SK-N-SH (cell line): Measurements from ENCODE around the gene EMP3. TPM values are rescaled to one million over a fixed set of nuclear protein-coding genes. Genes with fewer than 3 reads are reported as not detected.
"Not testable (repeated sequence)": the region's sequence is repeated elsewhere in the genome, so short reads cannot be mapped to it uniquely, and the experiment has no call there.

Source experiments
- CTCF ChIA-PET: fragments of 300-600, 350-600 bp; formaldehyde crosslinking; extraction: SDS; loops from one replicate; lab custom pipeline; 2021; lab: Yijun Ruan, JAX
- POLR2A ChIA-PET: fragments of 350-600 bp; sonication (Branson Sonifier 250); formaldehyde crosslinking; extraction: SDS; loops from one replicate; lab custom pipeline; 2020; ENCODE audit warnings: antibody characterized with exemption, inconsistent platforms; lab: Yijun Ruan, JAX
- DNase-seq: peaks from one replicate; pipeline ENCODE4 v3.0.0; 2012
- H2AFZ ChIP-seq: fragments of 200-600 bp; sonication (generic); 2 replicates; pipeline ENCODE4 v1.8.1; 2016; ENCODE audit warnings: antibody characterized with exemption, mild to moderate bottlenecking, low read depth
- H3F3A ChIP-seq: fragments of 200-600 bp; sonication (generic); replicated peaks from 2 replicates; pipeline ENCODE3; 2016; ENCODE audit warnings: antibody characterized with exemption, mild to moderate bottlenecking; ENCODE audit not compliant: insufficient read depth
- H3K27ac ChIP-seq, 2 experiments: fragments of 200-500 bp in 1 of 2; fragments of 200-600 bp in 1 of 2; sonication (Bioruptor generic) in 1 of 2; sonication (generic), shearing (Covaris generic) in 1 of 2; 2 replicates each; pipeline versions ENCODE4 v1.5.1 to v1.6.1; 2014 to 2016; ENCODE audit warnings: low read depth in 2 of 2, inconsistent platforms in 1 of 2, low read length in 1 of 2, mild to moderate bottlenecking in 1 of 2, mixed read lengths in 1 of 2
- H3K27me3 ChIP-seq: fragments of 200-600 bp; sonication (generic), shearing (Covaris generic); 2 replicates; pipeline ENCODE4 v1.6.1; 2016; ENCODE audit warnings: mixed run types; ENCODE audit not compliant: insufficient read depth
- H3K36me3 ChIP-seq, 2 experiments: fragments of 200-500 bp in 1 of 2; fragments of 200-600 bp in 1 of 2; sonication (Bioruptor generic) in 1 of 2; sonication (generic) in 1 of 2; replicated peaks in 1 of 2; 2 replicates each; pipeline versions ENCODE3 to v1.5.1; 2014 to 2016; ENCODE audit warnings: low read length in 1 of 2, mild to moderate bottlenecking in 1 of 2; ENCODE audit not compliant: insufficient read depth in 2 of 2, control insufficient read depth in 1 of 2
- H3K4me1 ChIP-seq, 2 experiments: fragments of 200-500 bp in 1 of 2; fragments of 200-600 bp in 1 of 2; sonication (Bioruptor generic) in 1 of 2; sonication (generic), shearing (Covaris generic) in 1 of 2; 2 replicates each; pipeline versions ENCODE4 v1.5.1 to v1.6.1; 2014 to 2016; ENCODE audit warnings: low read depth in 1 of 2, low read length in 1 of 2, mixed run types in 1 of 2; ENCODE audit not compliant: insufficient read depth in 2 of 2, control insufficient read depth in 1 of 2
- H3K4me2 ChIP-seq: fragments of 200-600 bp; sonication (generic), shearing (Covaris generic); 2 replicates; pipeline ENCODE4 v1.6.1; 2017; ENCODE audit warnings: mixed run types
- H3K4me3 ChIP-seq, 2 experiments: fragments of 200-500 bp in 1 of 2; fragments of 200-600 bp in 1 of 2; sonication (Bioruptor generic) in 1 of 2; sonication (generic), shearing (Covaris generic) in 1 of 2; 2 replicates each; pipeline versions ENCODE4 v1.5.1 to v1.8.1; 2014 to 2016; ENCODE audit warnings: low read depth in 2 of 2, inconsistent platforms in 1 of 2, low read length in 1 of 2, mild to moderate bottlenecking in 1 of 2, mixed read lengths in 1 of 2, moderate library complexity in 1 of 2
- H3K79me2 ChIP-seq: fragments of 200-600 bp; sonication (generic); 2 replicates; pipeline ENCODE4 v1.8.1; 2017; ENCODE audit warnings: mild to moderate bottlenecking; ENCODE audit not compliant: insufficient read depth
- H3K9ac ChIP-seq: fragments of 200-600 bp; sonication (generic); 2 replicates; pipeline ENCODE4 v1.6.1; 2017; ENCODE audit warnings: mixed run types
- H3K9me2 ChIP-seq: fragments of 200-600 bp; sonication (generic); 2 replicates; pipeline ENCODE4 v1.6.1; 2017; ENCODE audit warnings: mixed run types
- H3K9me3 ChIP-seq: fragments of 200-600 bp; sonication (generic); 2 replicates; pipeline ENCODE4 v1.6.1; 2017; ENCODE audit warnings: mixed run types, mild to moderate bottlenecking, moderate library complexity
- H4K20me1 ChIP-seq: fragments of 200-600 bp; sonication (generic); 2 replicates; pipeline ENCODE4 v1.6.1; 2017; ENCODE audit warnings: mild to moderate bottlenecking, mixed run types; ENCODE audit not compliant: insufficient read depth
- FOSL2 ChIP-seq: IDR thresholded peaks from 2 replicates; pipeline ENCODE4 v1.4.0; 2012; ENCODE audit warnings: low read depth, mild to moderate bottlenecking, moderate library complexity, borderline replicate concordance
- FOXM1 ChIP-seq: IDR thresholded peaks from 2 replicates; pipeline ENCODE4 v1.4.0; 2012; ENCODE audit warnings: low read depth, mild to moderate bottlenecking
- GABPA ChIP-seq: IDR thresholded peaks from 2 replicates; pipeline ENCODE4 v1.4.0; 2012; ENCODE audit warnings: low read depth, mild to moderate bottlenecking
- MXI1 ChIP-seq: IDR thresholded peaks from 2 replicates; pipeline ENCODE4 v1.6.1; 2012; ENCODE audit warnings: mild to moderate bottlenecking, low read depth, low read length, improper control_type of control experiment
- SMC3 ChIP-seq: IDR thresholded peaks from 2 replicates; pipeline ENCODE4 v1.6.1; 2012; ENCODE audit warnings: low read depth, low read length, improper control_type of control experiment
- TAF1 ChIP-seq: IDR thresholded peaks from 2 replicates; pipeline ENCODE4 v1.6.1; 2012; ENCODE audit warnings: low read depth, mild to moderate bottlenecking, low read length, moderate library complexity, borderline replicate concordance
- YY1 ChIP-seq: IDR thresholded peaks from 2 replicates; pipeline ENCODE4 v1.4.0; 2012; ENCODE audit warnings: low read depth, mild to moderate bottlenecking
- WGBS: methylation state at CpG from one replicate; pipeline ENCODE4 v1.1.6; 2017; ENCODE audit warnings: low lambda C conversion rate; 5-methylcytosine and 5-hydroxymethylcytosine counted together
- polyA plus RNA-seq, 3 experiments: library from polyadenylated mRNA; depleted of rRNA; stranded (reverse); fragments of >200 nt; gene quantifications; 2 replicates each; pipeline ENCODE4 v1.2.3, GENCODE V29; 2012
- TF ChIP-seq, protein P1 (sequence below): IDR thresholded peaks from 2 replicates; pipeline ENCODE4 v1.4.0; 2012; ENCODE audit warnings: low read depth
- TF ChIP-seq, protein P2 (sequence below): IDR thresholded peaks from 2 replicates; pipeline ENCODE4 v1.4.0; 2012; ENCODE audit warnings: low read depth, borderline replicate concordance
- TF ChIP-seq, protein P3 (sequence below): IDR thresholded peaks from 2 replicates; pipeline ENCODE4 v1.6.1; 2012; ENCODE audit warnings: mild to moderate bottlenecking, low read depth, low read length, moderate library complexity
- TF ChIP-seq, protein P4 (sequence below): IDR thresholded peaks from 2 replicates; pipeline ENCODE4 v1.4.0; 2012; ENCODE audit warnings: low read depth, borderline replicate concordance

EMP3 gene
- polyA plus RNA-seq, 1 of the 3 experiments (the other 2 are of a cell fraction) = 263 TPM

DNA sequence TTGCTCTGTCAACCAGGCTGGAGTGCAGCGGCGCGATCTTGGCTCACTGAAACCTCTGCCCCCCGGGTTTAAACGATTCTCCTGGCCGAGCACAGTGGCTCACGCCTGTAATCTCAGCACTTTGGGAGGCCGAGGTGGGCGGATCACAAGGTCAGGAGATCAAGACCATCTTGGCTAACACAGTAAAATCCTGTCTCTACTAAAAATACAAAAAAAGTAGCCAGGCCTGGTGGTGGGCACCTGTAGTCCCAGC is 7.7 kb upstream of the EMP3 start:
- H3K4me2 ChIP-seq, H3K36me3 ChIP-seq, H3F3A ChIP-seq, POLR2A ChIA-PET, H2AFZ ChIP-seq, H3K9me3 ChIP-seq, H3K9ac ChIP-seq, H4K20me1 ChIP-seq, H3K4me3 ChIP-seq, DNase-seq, H3K79me2 ChIP-seq, H3K27me3 ChIP-seq, H3K9me2 ChIP-seq, H3K27ac ChIP-seq: not testable (repeated sequence)
- 92% methylated on average over 9 of the region's 9 CpGs for WGBS
- CTCF ChIA-PET = interaction anchor here (1.2 to 2.9 kb wide), 3 partner anchors 9 to 74 kb away, joined by 3 to 10 read pairs (median 3); partner anchors contain the start of gene KDELR1
- H3K4me1 ChIP-seq = peaks cover 9 to 16% of the 10 kb centered on the region in 2 experiments

DNA sequence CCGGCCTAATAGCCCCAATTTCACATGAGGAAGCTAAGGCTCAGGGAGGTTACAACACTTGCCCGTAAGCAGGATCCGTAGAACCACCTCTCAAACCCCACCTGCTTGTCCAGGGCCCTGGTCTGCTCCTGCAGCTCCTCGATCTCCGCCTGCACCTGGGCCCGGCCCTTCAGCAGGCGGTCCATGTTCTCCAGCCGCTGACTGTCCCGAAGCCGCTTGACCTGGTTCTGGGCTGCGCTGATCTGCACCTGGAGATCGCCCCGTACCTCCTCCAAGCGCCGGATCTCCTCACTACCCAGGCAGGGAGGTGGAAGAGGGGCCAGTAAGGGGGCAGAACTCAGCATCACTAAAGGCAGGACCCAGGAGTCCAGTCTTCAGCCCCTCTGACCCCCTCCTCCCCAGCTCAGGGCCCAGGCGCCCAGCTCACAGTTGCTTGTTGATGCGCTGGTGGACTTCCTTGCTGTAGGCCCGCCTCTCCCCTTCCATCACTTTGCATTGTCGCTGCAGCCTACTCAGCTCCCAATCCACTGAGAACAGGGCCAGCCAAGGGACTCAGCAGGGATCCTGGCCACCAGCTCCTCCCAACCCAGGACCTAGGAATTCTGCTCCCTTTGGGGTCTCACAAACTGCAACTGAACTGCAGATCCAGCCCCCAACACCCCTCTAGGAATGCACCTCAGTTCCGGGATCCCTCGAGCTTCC is 6.9 kb upstream of the EMP3 start:
- Histone ChIP-seq H3K9me3 (no peaks in the 10 kb centered on the region), H3K9ac (no peak overlapping the region), H3K9me2 (no peaks in the 10 kb centered on the region), H3K4me3 (no peak overlapping the region), H3K27me3 (no peaks in the 10 kb centered on the region), H4K20me1 (no peaks in the 10 kb centered on the region), H3F3A (peaks cover 9% of the 10 kb centered on the region), H3K27ac (no peak overlapping the region), H3K4me2 (no peak overlapping the region), H3K79me2 (0 out of 2 replicates have a peak, but pooled peaks cover 6% of the 10 kb centered on the region), H3K4me1 (peaks cover 12 to 24% of the 10 kb centered on the region in 2 experiments), H2AFZ (no peak overlapping the region), H3K36me3 (no peaks in the 10 kb centered on the region)
- CTCF ChIA-PET = interaction anchor here (0.8 to 2.9 kb wide), 6 partner anchors 10 to 266 kb away, joined by 3 to 10 read pairs (median 3); partner anchors contain the start of gene KDELR1
- WGBS = 96% methylated on average over 14 of the region's 21 CpGs
- TF ChIP-seq, protein P1, sequence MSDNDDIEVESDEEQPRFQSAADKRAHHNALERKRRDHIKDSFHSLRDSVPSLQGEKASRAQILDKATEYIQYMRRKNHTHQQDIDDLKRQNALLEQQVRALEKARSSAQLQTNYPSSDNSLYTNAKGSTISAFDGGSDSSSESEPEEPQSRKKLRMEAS = no peak
- TF ChIP-seq MXI1 (no peak), YY1 (no peak), GABPA (no peak)
- TF ChIP-seq, protein P2, sequence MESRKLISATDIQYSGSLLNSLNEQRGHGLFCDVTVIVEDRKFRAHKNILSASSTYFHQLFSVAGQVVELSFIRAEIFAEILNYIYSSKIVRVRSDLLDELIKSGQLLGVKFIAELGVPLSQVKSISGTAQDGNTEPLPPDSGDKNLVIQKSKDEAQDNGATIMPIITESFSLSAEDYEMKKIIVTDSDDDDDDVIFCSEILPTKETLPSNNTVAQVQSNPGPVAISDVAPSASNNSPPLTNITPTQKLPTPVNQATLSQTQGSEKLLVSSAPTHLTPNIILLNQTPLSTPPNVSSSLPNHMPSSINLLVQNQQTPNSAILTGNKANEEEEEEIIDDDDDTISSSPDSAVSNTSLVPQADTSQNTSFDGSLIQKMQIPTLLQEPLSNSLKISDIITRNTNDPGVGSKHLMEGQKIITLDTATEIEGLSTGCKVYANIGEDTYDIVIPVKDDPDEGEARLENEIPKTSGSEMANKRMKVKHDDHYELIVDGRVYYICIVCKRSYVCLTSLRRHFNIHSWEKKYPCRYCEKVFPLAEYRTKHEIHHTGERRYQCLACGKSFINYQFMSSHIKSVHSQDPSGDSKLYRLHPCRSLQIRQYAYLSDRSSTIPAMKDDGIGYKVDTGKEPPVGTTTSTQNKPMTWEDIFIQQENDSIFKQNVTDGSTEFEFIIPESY = no peak
- POLR2A ChIA-PET = no interaction called here
- DNase-seq = no peak

DNA sequence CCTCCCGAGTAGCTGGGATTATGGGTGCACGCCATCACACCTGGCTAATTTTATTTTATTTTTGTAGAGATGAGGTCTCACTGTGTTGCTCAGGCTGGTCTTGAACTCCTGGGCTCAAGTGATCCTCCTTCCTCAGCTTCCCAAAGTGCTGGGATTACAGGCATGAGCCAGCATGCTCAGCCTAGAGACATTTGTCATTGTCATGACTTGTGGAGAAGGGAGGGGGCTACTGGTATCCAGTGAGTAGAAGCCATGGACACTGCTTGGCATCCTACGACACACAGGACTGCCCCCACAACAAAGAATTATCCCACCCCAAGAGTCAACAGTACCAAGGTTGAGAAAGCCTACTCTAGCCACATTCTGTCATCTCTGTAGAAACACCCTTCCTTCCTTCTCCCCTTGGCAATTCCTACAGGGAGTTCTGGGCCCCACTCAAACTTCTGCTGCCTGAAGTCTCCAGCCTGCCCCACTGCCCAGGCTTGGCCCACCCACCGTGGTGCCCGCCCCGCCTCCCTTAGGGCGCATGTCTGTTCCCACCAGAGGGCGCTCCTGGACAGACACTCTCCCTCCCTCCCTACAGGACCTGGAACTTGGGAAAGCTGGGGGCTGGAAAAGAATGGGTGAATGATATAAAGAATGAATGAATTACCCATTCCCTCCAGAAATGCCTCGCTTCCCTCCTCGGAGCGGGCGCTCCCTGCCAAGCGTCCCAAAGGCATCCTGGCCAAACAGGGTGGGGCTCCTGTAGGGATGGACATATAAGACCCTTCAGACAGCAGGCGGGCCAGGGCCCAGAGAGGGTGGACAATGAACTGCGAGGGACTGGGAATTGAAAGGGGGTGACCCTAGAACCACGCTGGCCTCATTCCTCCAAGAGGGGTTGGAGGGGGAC is 5.5 kb upstream of the EMP3 start:
- WGBS = 59% methylated on average over 16 of the region's 16 CpGs
- H3K79me2 ChIP-seq = 0 out of 2 replicates have a peak, but pooled peaks cover 6% of the 10 kb centered on the region
- no peak overlapping the region; a peak in 1 of 4 replicates for H3K4me3 ChIP-seq
- no peaks in the 10 kb centered on the region for H4K20me1 ChIP-seq
- POLR2A ChIA-PET = no interaction called here
- no peak overlapping the region for H3K4me2 ChIP-seq
- no peaks in the 10 kb centered on the region for H3K9me2 ChIP-seq
- no peaks in the 10 kb centered on the region for H3K36me3 ChIP-seq
- peak; percentile 67 for DNase-seq
- H3F3A ChIP-seq = peaks cover 5% of the 10 kb centered on the region
- no peak overlapping the region for H3K9ac ChIP-seq
- no peaks in the 10 kb centered on the region for H3K9me3 ChIP-seq
- H3K4me1 ChIP-seq = peaks cover 12 to 24% of the 10 kb centered on the region in 2 experiments
- CTCF ChIA-PET = interaction anchor here (0.6 to 2.9 kb wide), 7 partner anchors 9 to 503 kb away, joined by 3 to 10 read pairs (median 3); no protein-coding TSS in a partner anchor
- H2AFZ ChIP-seq = no peak overlapping the region
- H3K27me3 ChIP-seq = no peaks in the 10 kb centered on the region
- H3K27ac ChIP-seq = no peak overlapping the region
- TF ChIP-seq, protein P3, sequence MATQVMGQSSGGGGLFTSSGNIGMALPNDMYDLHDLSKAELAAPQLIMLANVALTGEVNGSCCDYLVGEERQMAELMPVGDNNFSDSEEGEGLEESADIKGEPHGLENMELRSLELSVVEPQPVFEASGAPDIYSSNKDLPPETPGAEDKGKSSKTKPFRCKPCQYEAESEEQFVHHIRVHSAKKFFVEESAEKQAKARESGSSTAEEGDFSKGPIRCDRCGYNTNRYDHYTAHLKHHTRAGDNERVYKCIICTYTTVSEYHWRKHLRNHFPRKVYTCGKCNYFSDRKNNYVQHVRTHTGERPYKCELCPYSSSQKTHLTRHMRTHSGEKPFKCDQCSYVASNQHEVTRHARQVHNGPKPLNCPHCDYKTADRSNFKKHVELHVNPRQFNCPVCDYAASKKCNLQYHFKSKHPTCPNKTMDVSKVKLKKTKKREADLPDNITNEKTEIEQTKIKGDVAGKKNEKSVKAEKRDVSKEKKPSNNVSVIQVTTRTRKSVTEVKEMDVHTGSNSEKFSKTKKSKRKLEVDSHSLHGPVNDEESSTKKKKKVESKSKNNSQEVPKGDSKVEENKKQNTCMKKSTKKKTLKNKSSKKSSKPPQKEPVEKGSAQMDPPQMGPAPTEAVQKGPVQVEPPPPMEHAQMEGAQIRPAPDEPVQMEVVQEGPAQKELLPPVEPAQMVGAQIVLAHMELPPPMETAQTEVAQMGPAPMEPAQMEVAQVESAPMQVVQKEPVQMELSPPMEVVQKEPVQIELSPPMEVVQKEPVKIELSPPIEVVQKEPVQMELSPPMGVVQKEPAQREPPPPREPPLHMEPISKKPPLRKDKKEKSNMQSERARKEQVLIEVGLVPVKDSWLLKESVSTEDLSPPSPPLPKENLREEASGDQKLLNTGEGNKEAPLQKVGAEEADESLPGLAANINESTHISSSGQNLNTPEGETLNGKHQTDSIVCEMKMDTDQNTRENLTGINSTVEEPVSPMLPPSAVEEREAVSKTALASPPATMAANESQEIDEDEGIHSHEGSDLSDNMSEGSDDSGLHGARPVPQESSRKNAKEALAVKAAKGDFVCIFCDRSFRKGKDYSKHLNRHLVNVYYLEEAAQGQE = no peak
- no peak for TF ChIP-seq FOXM1
- TF ChIP-seq FOSL2 = no peak
- TF ChIP-seq, protein P4, sequence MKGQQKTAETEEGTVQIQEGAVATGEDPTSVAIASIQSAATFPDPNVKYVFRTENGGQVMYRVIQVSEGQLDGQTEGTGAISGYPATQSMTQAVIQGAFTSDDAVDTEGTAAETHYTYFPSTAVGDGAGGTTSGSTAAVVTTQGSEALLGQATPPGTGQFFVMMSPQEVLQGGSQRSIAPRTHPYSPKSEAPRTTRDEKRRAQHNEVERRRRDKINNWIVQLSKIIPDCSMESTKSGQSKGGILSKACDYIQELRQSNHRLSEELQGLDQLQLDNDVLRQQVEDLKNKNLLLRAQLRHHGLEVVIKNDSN = no peak
- TF ChIP-seq TAF1 = no peak
- peak; percentile 66 for TF ChIP-seq SMC3
- TF ChIP-seq, protein P1 = no peak
